BLaER1 (cell line): Measurements from ENCODE around the gene SMIM20.

Source experiments
- H3K27ac ChIP-seq: shearing (Covaris generic); formaldehyde crosslinking; 2 replicates; pipeline ENCODE4 v1.8.1; 2022
- H3K27me3 ChIP-seq: shearing (Covaris generic); formaldehyde crosslinking; 2 replicates; pipeline ENCODE4 v1.8.1; 2022
- H3K36me3 ChIP-seq: shearing (Covaris generic); formaldehyde crosslinking; 2 replicates; pipeline ENCODE4 v1.8.1; 2022
- H3K4me1 ChIP-seq: shearing (Covaris generic); formaldehyde crosslinking; 2 replicates; pipeline ENCODE4 v1.8.1; 2022
- H3K4me2 ChIP-seq: shearing (Covaris generic); formaldehyde crosslinking; 2 replicates; pipeline ENCODE4 v1.8.1; 2022
- H3K4me3 ChIP-seq: shearing (Covaris generic); formaldehyde crosslinking; 2 replicates; pipeline ENCODE4 v1.8.1; 2022
- H3K9ac ChIP-seq: shearing (Covaris generic); formaldehyde crosslinking; 2 replicates; pipeline ENCODE4 v1.8.1; 2022
- H3K9me3 ChIP-seq: shearing (Covaris generic); formaldehyde crosslinking; 2 replicates; pipeline ENCODE4 v1.8.1; 2022
- H4K20me1 ChIP-seq: shearing (Covaris generic); formaldehyde crosslinking; 2 replicates; pipeline ENCODE4 v1.8.1; 2022
- Cebpa-rat ChIP-seq: shearing (Covaris generic); IDR thresholded peaks from 2 replicates; pipeline ENCODE4 v1.8.1; 2022

SMIM20 gene

DNA sequence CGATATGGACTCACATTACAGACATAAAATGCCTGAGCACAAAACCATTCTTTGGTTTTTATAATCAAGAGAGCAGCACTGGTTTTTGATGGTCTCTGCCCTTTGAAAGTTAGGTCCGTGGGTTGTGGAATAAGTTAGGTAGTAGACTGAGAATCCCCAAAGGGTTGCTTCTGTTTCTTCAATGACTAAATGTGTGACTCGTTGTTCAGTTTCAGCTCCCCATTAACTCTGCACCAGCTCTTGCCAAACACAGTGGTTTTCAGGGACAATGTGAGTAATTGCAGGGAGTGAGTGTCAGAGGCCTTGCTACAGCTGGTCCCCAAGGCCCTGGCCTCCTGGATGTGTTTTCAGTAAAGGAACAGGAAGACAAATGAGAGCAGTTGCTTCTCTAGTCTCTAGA lies 24.8 kb downstream of the SMIM20 start:
- Histone ChIP-seq H3K4me1 (no peaks in the 10 kb centered on the region), H4K20me1 (no peaks in the 10 kb centered on the region), H3K9me3 (peaks cover 12% of the 10 kb centered on the region; the same call in 1 of the 2 replicates), H3K4me2 (no peak overlapping the region), H3K4me3 (no peak overlapping the region), H3K36me3 (no peaks in the 10 kb centered on the region), H3K27ac (no peak overlapping the region), H3K27me3 (no peaks in the 10 kb centered on the region), H3K9ac (no peak overlapping the region)
- TF ChIP-seq Cebpa-rat, result no peak

DNA sequence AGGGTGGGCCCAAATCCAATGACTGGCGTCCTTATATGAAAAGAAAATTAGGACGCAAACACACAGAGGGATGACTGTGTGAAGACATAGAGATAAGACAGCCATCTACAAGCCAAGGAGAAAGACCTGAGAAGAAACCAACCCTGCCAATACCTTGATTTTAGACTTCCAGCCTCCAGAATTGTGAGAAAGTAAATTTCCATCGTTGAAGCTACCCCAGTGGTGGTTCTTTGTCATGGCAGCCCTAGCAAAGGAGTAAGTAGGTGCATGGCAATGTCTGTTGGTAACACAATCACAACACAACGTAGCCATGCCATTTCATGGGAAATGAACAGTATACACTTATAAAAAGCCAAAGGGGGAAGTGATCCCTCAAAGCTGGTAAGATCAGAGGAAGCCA lies 25.3 kb downstream of the SMIM20 start:
- Histone ChIP-seq H4K20me1 (no peaks in the 10 kb centered on the region), H3K36me3 (no peaks in the 10 kb centered on the region), H3K9ac (no peak overlapping the region), H3K9me3 (peaks cover 12% of the 10 kb centered on the region; the same call in 1 of the 2 replicates), H3K27me3 (no peaks in the 10 kb centered on the region), H3K4me1 (no peaks in the 10 kb centered on the region), H3K4me2 (no peak overlapping the region), H3K27ac (no peak overlapping the region), H3K4me3 (no peak overlapping the region)
- TF ChIP-seq Cebpa-rat, result no peak

DNA sequence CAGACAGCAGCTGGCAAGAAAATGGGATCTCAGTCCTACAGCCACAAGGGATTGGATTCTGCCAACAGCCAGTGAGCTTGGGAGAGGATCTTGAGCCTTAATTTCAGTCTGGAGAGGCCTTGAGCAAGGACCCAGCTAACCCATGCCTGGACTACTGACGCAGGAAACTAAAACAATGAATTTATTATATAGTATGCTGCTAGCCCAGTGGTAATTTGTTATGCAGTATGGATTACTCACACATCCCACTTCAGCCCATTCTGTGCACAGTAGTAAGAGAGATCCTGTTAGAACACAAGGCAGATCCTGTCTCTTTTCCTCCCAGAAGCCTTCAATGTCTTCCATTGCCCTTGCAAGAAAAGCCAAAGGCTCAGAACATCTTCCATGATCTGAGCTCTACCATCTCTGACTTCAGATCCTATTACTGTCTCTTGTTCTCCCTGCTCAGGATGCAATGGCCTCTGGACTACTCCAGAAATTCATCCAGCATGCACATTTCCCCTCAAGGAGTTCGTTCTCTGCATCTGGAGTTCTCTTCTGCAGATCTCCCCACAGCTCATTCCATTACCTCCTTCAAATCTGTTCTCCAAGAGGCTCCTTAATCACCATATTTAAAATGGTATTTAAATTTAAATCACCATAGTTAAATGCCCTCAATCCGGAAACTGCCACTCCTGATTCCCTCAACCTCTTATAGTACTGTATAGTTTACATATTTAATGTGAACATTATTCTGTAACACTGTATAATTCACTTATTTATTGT lies 27.6 kb downstream of the SMIM20 start:
- H3K4me1 ChIP-seq, result no peaks in the 10 kb centered on the region
- no peaks in the 10 kb centered on the region for H4K20me1 ChIP-seq
- no peaks in the 10 kb centered on the region for H3K36me3 ChIP-seq
- no peak overlapping the region for H3K9ac ChIP-seq
- peaks cover 12% of the 10 kb centered on the region; the same call in 1 of the 2 replicates for H3K9me3 ChIP-seq
- no peak overlapping the region for H3K4me2 ChIP-seq
- TF ChIP-seq Cebpa-rat, result no peak
- no peak overlapping the region for H3K27ac ChIP-seq
- no peaks in the 10 kb centered on the region for H3K27me3 ChIP-seq
- H3K4me3 ChIP-seq, result no peak overlapping the region

DNA sequence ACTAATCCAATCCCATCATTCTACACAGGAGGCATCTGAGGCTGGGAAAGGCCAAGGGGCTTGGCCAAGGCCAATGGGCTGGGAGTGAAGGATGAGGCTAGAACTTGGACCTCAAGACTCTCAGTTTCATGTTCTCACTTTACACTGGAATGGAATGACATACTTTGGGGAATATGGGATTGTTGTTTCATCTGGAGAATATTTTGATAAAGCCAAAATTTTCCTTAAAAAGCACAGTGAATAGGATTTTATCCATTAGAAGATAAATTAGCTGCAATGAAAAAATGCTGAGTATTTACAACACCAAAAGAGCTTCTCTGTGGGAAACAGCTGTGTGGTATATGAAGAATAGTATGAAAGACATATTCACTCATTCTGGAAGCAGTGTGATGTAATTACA lies 29.3 kb downstream of the SMIM20 start:
- no peak for TF ChIP-seq Cebpa-rat
- no peaks in the 10 kb centered on the region for H3K27me3 ChIP-seq

DNA sequence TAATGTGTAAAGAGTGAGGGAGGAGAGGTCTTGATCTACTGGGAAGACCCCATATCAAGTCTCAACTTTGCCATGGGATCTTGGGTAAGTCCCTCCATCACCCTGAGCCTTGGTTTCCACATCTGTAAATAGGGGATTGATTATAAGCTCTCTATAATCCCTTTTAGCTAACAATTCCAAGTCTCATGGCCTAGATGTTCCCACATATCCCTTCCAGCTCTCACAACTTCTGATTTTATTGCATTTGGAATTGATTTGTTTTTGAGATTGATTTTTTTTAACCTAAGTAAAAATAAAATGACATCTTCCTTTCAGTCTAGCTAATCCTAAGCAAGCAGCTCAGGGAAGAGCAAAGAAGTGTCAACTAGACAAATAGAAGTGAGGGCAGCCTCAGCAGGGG lies 29.8 kb downstream of the SMIM20 start:
- no peaks in the 10 kb centered on the region for H3K36me3 ChIP-seq
- peaks cover 12% of the 10 kb centered on the region; the same call in 1 of the 2 replicates for H3K9me3 ChIP-seq
- H3K27me3 ChIP-seq, result no peaks in the 10 kb centered on the region
- H3K4me2 ChIP-seq, result no peak overlapping the region
- H3K27ac ChIP-seq, result no peak overlapping the region
- no peaks in the 10 kb centered on the region for H4K20me1 ChIP-seq
- H3K4me3 ChIP-seq, result no peak overlapping the region
- no peak overlapping the region for H3K9ac ChIP-seq
- no peak for TF ChIP-seq Cebpa-rat
- no peaks in the 10 kb centered on the region for H3K4me1 ChIP-seq

More for the DNA sequence above, 29.3 kb downstream of the SMIM20 start:
- Histone ChIP-seq H3K4me1 (no peaks in the 10 kb centered on the region), H4K20me1 (no peaks in the 10 kb centered on the region), H3K9me3 (peaks cover 12% of the 10 kb centered on the region; the same call in 1 of the 2 replicates), H3K27ac (no peak overlapping the region), H3K4me2 (no peak overlapping the region), H3K4me3 (no peak overlapping the region), H3K36me3 (no peaks in the 10 kb centered on the region), H3K9ac (no peak overlapping the region)

DNA sequence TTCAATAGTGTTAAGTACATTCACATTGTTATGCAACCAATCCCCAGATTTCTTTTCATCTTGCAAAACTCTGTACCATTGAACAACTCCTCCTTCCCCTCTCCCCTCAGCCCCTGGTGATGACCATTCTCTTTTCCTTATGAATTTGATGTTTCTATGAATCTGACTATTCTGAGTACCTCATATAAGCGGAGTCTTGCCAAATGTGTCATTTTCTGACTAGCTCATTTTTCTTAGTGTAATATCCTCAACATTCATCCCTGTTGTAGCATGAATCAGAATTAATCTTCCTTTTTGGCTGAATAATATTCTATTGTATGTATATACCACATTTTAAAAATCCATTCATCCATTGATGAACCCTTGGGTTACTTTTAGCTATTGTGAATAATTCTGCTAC lies 34.0 kb downstream of the SMIM20 start:
- Histone ChIP-seq H3K27ac (no peak overlapping the region), H4K20me1 (no peaks in the 10 kb centered on the region), H3K4me2 (no peak overlapping the region), H3K9me3 (no peaks in the 10 kb centered on the region), H3K4me1 (peaks cover 16% of the 10 kb centered on the region), H3K4me3 (no peak overlapping the region), H3K9ac (no peak overlapping the region), H3K27me3 (no peaks in the 10 kb centered on the region), H3K36me3 (no peaks in the 10 kb centered on the region)
- no peak for TF ChIP-seq Cebpa-rat

DNA sequence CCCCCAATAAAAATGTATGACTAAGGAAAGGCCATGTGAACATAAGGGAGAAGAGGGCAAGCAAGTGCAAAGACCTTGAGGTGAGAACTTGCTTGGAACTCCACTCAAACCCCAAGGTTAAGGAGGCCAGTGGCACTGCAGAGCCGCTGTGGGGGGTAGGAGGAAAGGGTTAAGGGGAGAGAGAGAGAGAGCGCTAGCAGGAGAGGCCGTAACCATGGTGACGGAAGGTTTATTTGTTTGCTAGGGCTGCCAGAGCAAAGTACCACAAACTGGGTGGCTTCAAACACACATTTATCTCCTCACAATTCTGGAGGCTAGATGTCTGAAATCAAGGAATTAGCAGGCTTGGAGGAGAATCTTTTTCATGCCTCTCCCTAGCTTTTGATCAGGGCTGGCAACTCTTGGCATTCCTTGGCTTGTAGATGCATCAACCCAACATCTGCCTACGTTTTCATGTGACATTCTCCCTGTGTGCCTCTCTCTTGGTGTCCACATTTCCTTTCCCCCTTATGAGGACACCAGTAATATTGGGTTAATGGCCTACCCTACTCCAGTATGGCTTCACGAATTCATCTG lies 35.2 kb downstream of the SMIM20 start:
- no peak for TF ChIP-seq Cebpa-rat
- Histone ChIP-seq H3K4me2 (no peak overlapping the region), H3K4me1 (peaks cover 16% of the 10 kb centered on the region), H4K20me1 (no peaks in the 10 kb centered on the region), H3K9ac (no peak overlapping the region), H3K4me3 (no peak overlapping the region), H3K27me3 (no peaks in the 10 kb centered on the region), H3K36me3 (no peaks in the 10 kb centered on the region), H3K27ac (no peak overlapping the region), H3K9me3 (no peaks in the 10 kb centered on the region)

DNA sequence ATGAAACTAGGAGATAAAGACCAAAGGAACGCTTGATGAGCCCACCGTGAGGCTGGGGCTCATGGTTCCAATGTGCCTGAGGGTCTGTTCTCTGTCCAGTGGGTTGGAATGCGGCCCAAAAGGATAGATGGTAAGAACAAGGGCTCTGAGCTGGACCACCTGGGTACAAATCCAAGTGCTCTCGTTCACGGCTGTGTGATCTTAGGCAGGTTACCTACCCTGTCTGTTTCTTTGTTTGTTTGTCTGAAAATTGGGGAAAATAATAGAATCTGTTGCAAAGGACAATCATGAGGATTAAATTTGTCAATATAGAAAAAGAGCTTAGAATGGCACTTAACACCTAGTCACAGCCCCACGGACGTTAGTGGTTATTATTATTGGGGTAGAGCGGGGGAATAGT lies 36.0 kb downstream of the SMIM20 start:
- no peaks in the 10 kb centered on the region for H3K9me3 ChIP-seq
- no peak for TF ChIP-seq Cebpa-rat
- no peaks in the 10 kb centered on the region for H4K20me1 ChIP-seq
- no peaks in the 10 kb centered on the region for H3K36me3 ChIP-seq
- peaks cover 16% of the 10 kb centered on the region for H3K4me1 ChIP-seq
- H3K4me2 ChIP-seq, result no peak overlapping the region
- no peak overlapping the region for H3K4me3 ChIP-seq
- no peak overlapping the region for H3K27ac ChIP-seq
- H3K27me3 ChIP-seq, result no peaks in the 10 kb centered on the region
- no peak overlapping the region for H3K9ac ChIP-seq

DNA sequence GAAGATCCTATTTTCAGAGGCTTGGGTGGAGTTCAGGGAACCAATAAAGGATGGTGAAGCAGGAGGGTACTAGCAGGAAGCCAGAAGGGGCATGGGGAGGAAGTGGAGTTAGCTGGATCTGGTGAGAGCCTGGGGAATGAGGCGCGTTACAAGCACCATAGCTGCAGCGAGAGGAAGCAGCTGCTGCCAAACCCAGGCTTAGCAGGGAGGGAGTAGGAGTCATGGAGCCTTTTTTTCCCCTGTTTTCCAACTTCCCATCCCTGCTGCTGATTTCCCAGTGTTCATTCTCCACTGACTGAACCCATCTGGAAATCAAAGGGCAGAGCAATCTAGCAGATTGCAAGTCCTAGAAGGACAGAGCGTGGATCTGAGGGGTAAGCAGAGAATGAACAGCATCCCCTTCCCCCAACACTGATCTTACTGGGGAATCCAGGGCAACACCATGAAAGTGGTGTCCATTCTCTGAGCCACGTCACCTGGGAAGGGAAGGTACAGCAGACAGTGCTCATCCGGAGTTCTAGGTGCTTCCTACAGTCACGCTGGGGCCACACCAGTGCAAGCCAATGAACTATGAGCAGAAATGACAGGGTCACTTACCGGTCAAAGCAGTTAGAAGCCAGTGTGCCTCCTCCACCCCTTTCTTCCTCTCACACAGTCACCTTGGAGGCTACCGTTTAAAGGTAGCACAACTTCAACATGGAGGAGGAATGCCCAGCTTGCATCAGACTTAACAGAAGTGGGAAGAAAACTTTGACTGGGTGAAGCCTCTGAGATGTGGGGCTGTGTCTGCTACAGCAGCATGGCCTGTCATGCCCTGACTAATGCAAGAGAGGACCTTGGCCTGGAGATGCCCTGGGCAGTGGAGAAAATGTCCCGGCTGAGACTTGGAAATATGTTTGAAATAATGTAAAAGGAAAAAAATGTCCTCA lies 36.7 kb downstream of the SMIM20 start:
- Histone ChIP-seq H3K27ac (no peak overlapping the region), H3K9me3 (no peaks in the 10 kb centered on the region), H4K20me1 (no peaks in the 10 kb centered on the region), H3K4me1 (peaks cover 16% of the 10 kb centered on the region), H3K4me3 (no peak overlapping the region), H3K36me3 (no peaks in the 10 kb centered on the region), H3K9ac (no peak overlapping the region), H3K27me3 (no peaks in the 10 kb centered on the region), H3K4me2 (peak overlapping the region; percentile 22)
- TF ChIP-seq Cebpa-rat, result no peak
